ENCODE measurements around the gene WDR93.
"Not testable (repeated sequence)": the region's sequence is repeated elsewhere in the genome, so short reads cannot be mapped to it uniquely, and the experiment has no call there.

Gene WDR93

GRCh38 chr15:89774492-89774891 lies 83.9 kb downstream of the WDR93 start:
- no peak overlapping the region for H3K4me3 Mint-ChIP-seq
- DNase-seq: no peak
- peaks cover 2% of the 10 kb centered on the region for H3K4me1 Mint-ChIP-seq (ENCODE audit: low read depth)
- no peak overlapping the region for H3K27ac Mint-ChIP-seq
- H3K9me3 Mint-ChIP-seq: no peaks in the 10 kb centered on the region
- H3K27me3 Mint-ChIP-seq: peaks cover 33% of the 10 kb centered on the region
- H3K36me3 Mint-ChIP-seq (ENCODE audit: low read depth): no peaks in the 10 kb centered on the region

GRCh38 chr15:89775815-89776214 lies 85.2 kb downstream of the WDR93 start:
- Mint-ChIP-seq H3K27me3 (peaks cover 39% of the 10 kb centered on the region), H3K4me3 (no peak overlapping the region), H3K27ac (no peak overlapping the region), H3K9me3 (no peaks in the 10 kb centered on the region), H3K4me1 (ENCODE audit: low read depth) (peaks cover 6% of the 10 kb centered on the region), H3K36me3 (ENCODE audit: low read depth) (no peaks in the 10 kb centered on the region)
- no peak for DNase-seq

- Mint-ChIP-seq H3K9me3 (no peaks in the 10 kb centered on the region), H3K36me3 (ENCODE audit: low read depth) (no peaks in the 10 kb centered on the region), H3K4me1 (ENCODE audit: low read depth) (peaks cover 12% of the 10 kb centered on the region), H3K4me3 (peak within 1 kb of the TSS; percentile 65), H3K27ac (no peak within 1 kb of the TSS), H3K27me3 (peaks cover 45% of the 10 kb centered on the region)
- peak; percentile 77 for DNase-seq
These were observed 85.9 kb downstream of the WDR93 start, which contains the start of gene MESP2 for GRCh38 chr15:89776274-89777072. Gene MESP2, plus strand, starts transcription at chr15:89776332. Its CDS starts 26 bp downstream, at chr15:89776358.

GRCh38 chr15:89777073-89777751 lies 86.6 kb downstream of the WDR93 start:
- Mint-ChIP-seq H3K36me3 (ENCODE audit: low read depth) (no peaks in the 10 kb centered on the region), H3K9me3 (no peaks in the 10 kb centered on the region), H3K27me3 (peaks cover 45% of the 10 kb centered on the region), H3K4me1 (ENCODE audit: low read depth) (peaks cover 15% of the 10 kb centered on the region), H3K27ac (no peak overlapping the region), H3K4me3 (no peak overlapping the region)
- DNase-seq: no peak

- H3K4me1 Mint-ChIP-seq (ENCODE audit: low read depth): peaks cover 17% of the 10 kb centered on the region
- no peak for DNase-seq
- no peaks in the 10 kb centered on the region for H3K36me3 Mint-ChIP-seq (ENCODE audit: low read depth)
- no peak overlapping the region for H3K27ac Mint-ChIP-seq
- peaks cover 45% of the 10 kb centered on the region for H3K27me3 Mint-ChIP-seq
- H3K4me3 Mint-ChIP-seq: no peak overlapping the region
- no peaks in the 10 kb centered on the region for H3K9me3 Mint-ChIP-seq
These were observed 87.3 kb downstream of the WDR93 start for GRCh38 chr15:89777782-89778380.

- Mint-ChIP-seq H3K36me3 (ENCODE audit: low read depth) (no peaks in the 10 kb centered on the region), H3K4me3 (no peak overlapping the region), H3K27me3 (peaks cover 45% of the 10 kb centered on the region), H3K27ac (no peak overlapping the region), H3K9me3 (no peaks in the 10 kb centered on the region), H3K4me1 (ENCODE audit: low read depth) (peaks cover 17% of the 10 kb centered on the region)
- no peak for DNase-seq
These were observed 88.2 kb downstream of the WDR93 start for GRCh38 chr15:89778861-89779260.

GRCh38 chr15:89780601-89781000 lies 90.0 kb downstream of the WDR93 start:
- Mint-ChIP-seq H3K4me3 (no peak overlapping the region), H3K27me3 (peaks cover 39% of the 10 kb centered on the region), H3K27ac (peak overlapping the region; percentile 1), H3K4me1 (ENCODE audit: low read depth) (peaks cover 17% of the 10 kb centered on the region), H3K9me3 (no peaks in the 10 kb centered on the region), H3K36me3 (ENCODE audit: low read depth) (no peaks in the 10 kb centered on the region)
- DNase-seq: no peak

GRCh38 chr15:89781055-89781454 lies 90.4 kb downstream of the WDR93 start:
- no peak overlapping the region for H3K4me3 Mint-ChIP-seq
- no peak for DNase-seq
- no peaks in the 10 kb centered on the region for H3K36me3 Mint-ChIP-seq (ENCODE audit: low read depth)
- no peak overlapping the region for H3K27ac Mint-ChIP-seq
- H3K27me3 Mint-ChIP-seq: peaks cover 37% of the 10 kb centered on the region
- no peaks in the 10 kb centered on the region for H3K9me3 Mint-ChIP-seq
- H3K4me1 Mint-ChIP-seq (ENCODE audit: low read depth): peaks cover 17% of the 10 kb centered on the region

GRCh38 chr15:89781891-89782618 lies 91.4 kb downstream of the WDR93 start:
- Mint-ChIP-seq H3K4me1 (ENCODE audit: low read depth) (peaks cover 15% of the 10 kb centered on the region), H3K4me3 (no peak overlapping the region), H3K27ac (no peak overlapping the region), H3K36me3 (ENCODE audit: low read depth) (no peaks in the 10 kb centered on the region), H3K9me3 (no peaks in the 10 kb centered on the region), H3K27me3 (peaks cover 32% of the 10 kb centered on the region)
- DNase-seq: no peak

- H3K27ac Mint-ChIP-seq; H3K4me3 Mint-ChIP-seq; H3K9me3 Mint-ChIP-seq; DNase-seq; H3K36me3 Mint-ChIP-seq (ENCODE audit: low read depth): not testable (repeated sequence)
- Mint-ChIP-seq H3K4me1 (ENCODE audit: low read depth) (peaks cover 15% of the 10 kb centered on the region), H3K27me3 (peaks cover 27% of the 10 kb centered on the region)
These were observed 92.0 kb downstream of the WDR93 start for GRCh38 chr15:89782619-89782950.

GRCh38 chr15:89783111-89783860 lies 92.7 kb downstream of the WDR93 start:
- Mint-ChIP-seq H3K4me3 (no peak overlapping the region), H3K9me3 (peaks cover 7% of the 10 kb centered on the region), H3K27me3 (peaks cover 23% of the 10 kb centered on the region), H3K27ac (no peak overlapping the region), H3K4me1 (ENCODE audit: low read depth) (peaks cover 15% of the 10 kb centered on the region), H3K36me3 (ENCODE audit: low read depth) (no peaks in the 10 kb centered on the region)
- DNase-seq: no peak

GRCh38 chr15:89783861-89784685 lies 93.5 kb downstream of the WDR93 start:
- no peak for DNase-seq
- no peak overlapping the region for H3K4me3 Mint-ChIP-seq
- H3K9me3 Mint-ChIP-seq: peaks cover 8% of the 10 kb centered on the region
- H3K27me3 Mint-ChIP-seq: peaks cover 19% of the 10 kb centered on the region
- H3K27ac Mint-ChIP-seq: no peak overlapping the region
- H3K4me1 Mint-ChIP-seq (ENCODE audit: low read depth): peaks cover 15% of the 10 kb centered on the region
- no peaks in the 10 kb centered on the region for H3K36me3 Mint-ChIP-seq (ENCODE audit: low read depth)

GRCh38 chr15:89784686-89784960 lies 94.0 kb downstream of the WDR93 start:
- Mint-ChIP-seq H3K4me1 (ENCODE audit: low read depth) (peaks cover 15% of the 10 kb centered on the region), H3K36me3 (ENCODE audit: low read depth) (no peaks in the 10 kb centered on the region), H3K9me3 (peaks cover 8% of the 10 kb centered on the region), H3K4me3 (no peak overlapping the region), H3K27me3 (peaks cover 15% of the 10 kb centered on the region), H3K27ac (no peak overlapping the region)
- DNase-seq: no peak
